NT2/D1 (cell line): Measurements from ENCODE around the gene ITFG1.

Experiments used
- SUZ12 ChIP-seq: IDR thresholded peaks from 2 replicates; pipeline ENCODE4 v1.6.1; 2011; ENCODE audit not compliant: insufficient read length, insufficient read depth; ENCODE audit errors: extremely low read depth
- YY1 ChIP-seq: IDR thresholded peaks from 2 replicates; pipeline ENCODE4 v1.6.1; 2011; ENCODE audit not compliant: insufficient read length, insufficient read depth
- ZNF274 ChIP-seq: IDR thresholded peaks from 2 replicates; pipeline ENCODE4 v1.6.1; 2011; ENCODE audit warnings: mild to moderate bottlenecking, low read depth, low read length

DNA sequence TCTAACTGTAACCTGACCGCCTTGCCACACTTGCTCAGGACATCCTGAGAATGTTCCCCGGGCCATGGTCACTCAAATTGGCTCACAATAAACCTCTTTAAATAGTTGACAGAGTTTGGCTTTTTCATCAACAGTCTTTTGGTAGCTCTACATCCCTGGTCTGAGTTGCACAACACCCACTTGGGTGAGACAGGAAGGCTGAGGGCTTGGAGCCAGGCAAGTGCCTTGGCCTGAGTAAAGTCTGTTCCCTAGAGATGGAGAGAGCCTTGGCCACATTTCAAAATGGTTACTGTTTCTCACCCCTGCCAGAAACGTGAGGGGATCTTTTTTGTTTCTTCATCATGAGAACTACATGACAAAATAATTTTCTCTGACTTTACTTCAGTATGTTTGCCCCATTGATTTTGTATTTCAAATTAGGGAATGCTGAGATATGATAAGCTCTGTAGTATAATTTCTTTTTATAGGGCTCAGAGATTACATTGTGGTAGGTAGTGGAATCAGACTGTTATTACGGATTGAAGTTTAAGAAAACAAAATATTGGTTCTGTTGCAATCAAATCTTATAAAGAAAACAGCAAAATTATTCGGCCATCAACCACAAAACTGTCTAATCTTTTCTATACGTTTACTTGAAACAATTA, 263.2 kb downstream of the ITFG1 start:
- TF ChIP-seq SUZ12 (no peak), YY1 (no peak), ZNF274 (no peak)
